Embryonic facial prominence (tissue), 1 donor: ENCODE measurements around the gene CDIP1.

ENCODE experiments used
- DNase-seq: peaks from one replicate; pipeline ENCODE4 v3.0.0-alpha.2; 2016; ENCODE audit errors: extremely low spot score

Gene CDIP1

GRCh38 chr16:4489030-4489429 lies 49.5 kb downstream of the CDIP1 start:
- no peak for DNase-seq

DNA sequence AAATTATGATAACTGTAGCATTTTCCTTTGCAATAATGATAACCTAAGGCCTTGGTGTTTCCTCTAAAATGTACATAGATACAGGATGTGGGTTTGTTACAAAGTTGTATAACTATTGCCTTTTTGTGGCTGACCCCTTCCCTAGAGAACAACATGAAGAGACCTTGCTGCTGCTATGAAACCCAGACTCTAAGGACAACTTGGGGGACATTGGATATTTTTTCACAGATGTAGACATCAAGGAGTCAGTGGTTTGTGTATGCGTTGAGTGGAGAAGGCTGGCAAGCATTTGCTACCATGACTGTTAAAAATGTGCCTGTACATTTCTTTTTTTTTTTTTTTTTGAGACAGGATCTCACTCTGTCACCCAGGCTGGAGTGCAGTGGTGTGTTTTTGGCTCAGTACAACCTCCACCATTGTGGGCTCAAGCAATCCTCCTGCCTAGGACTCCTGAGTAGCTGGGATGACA lies 50.0 kb downstream of the CDIP1 start:
- DNase-seq = no peak

GRCh38 chr16:4487955-4488498 lies 50.5 kb downstream of the CDIP1 start:
- no peak for DNase-seq

- no peak for DNase-seq
These were observed 52.3 kb downstream of the CDIP1 start for GRCh38 chr16:4486126-4486893.

GRCh38 chr16:4481963-4482362 lies 56.6 kb downstream of the CDIP1 start:
- DNase-seq = no peak

DNA sequence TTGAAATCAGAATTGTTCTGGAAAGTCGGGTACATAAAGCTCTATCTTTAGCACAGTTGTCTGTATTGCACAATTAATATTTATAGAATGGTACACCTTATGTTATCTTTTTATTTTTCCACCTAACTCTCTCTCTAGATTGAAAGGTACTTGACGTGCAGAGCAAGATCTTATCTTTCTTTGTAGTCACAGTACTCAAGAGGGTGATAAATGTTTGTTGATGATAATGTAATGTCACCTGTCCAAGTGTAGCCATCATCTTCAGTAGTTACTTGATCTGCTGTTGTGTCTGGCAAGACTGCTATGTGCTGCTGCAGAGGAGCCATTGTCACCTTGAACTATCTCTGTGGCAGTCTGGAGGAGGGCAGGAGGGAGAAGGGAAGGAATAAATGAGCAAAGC lies 57.0 kb downstream of the CDIP1 start:
- DNase-seq = no peak

GRCh38 chr16:4477966-4478365 lies 60.6 kb downstream of the CDIP1 start:
- no peak for DNase-seq

DNA sequence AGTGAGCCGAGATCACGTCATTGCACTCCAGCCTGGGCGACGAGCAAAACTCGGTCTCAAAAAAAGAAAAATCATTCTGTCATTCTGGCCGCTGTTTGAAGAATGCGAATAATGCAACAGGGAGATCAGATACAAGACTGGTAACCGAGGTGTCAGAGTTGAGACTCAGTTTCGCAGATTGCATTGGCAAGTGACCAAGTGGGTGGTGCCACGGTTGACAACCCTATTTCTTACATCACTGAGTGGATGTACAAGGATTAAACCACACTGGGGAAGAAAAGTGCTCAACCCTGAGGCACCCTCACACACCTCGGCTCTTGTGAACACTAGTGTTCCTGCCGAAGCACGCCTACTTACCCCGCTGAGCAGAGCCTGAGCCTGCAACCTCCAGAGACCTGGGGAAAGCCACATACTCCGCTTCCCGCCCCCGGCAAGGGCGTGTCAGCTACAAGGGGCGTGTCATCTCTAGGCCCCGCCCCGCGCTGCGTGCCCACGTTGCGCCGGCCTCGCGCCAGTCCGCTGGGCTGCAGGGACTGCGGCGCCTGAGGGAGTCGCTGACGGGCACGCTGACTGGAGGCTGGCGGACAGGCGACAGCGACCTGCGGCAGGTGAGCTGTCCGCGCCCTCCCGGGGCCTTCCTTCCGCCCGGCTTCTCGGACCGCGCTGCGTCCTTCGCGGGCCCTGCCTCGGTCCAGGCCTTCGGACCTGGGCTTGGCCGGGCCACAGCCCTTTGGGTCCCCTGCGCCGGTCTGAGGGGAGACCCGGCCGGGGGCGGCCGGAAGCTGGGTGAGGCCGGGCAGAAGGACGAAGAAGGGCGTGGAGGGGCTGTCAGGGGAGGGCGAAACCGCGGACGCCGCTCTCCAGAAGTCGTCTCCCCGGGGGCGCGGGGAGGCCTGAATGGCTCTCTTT lies 62.4 kb downstream of the CDIP1 start, which contains the start of gene HMOX2:
HMOX2 (plus strand) TSS at position 519 of the 909 bp plus-strand sequence. CDS start 29,127 bp downstream, outside the sequence.
- peak; percentile 72 for DNase-seq

DNA sequence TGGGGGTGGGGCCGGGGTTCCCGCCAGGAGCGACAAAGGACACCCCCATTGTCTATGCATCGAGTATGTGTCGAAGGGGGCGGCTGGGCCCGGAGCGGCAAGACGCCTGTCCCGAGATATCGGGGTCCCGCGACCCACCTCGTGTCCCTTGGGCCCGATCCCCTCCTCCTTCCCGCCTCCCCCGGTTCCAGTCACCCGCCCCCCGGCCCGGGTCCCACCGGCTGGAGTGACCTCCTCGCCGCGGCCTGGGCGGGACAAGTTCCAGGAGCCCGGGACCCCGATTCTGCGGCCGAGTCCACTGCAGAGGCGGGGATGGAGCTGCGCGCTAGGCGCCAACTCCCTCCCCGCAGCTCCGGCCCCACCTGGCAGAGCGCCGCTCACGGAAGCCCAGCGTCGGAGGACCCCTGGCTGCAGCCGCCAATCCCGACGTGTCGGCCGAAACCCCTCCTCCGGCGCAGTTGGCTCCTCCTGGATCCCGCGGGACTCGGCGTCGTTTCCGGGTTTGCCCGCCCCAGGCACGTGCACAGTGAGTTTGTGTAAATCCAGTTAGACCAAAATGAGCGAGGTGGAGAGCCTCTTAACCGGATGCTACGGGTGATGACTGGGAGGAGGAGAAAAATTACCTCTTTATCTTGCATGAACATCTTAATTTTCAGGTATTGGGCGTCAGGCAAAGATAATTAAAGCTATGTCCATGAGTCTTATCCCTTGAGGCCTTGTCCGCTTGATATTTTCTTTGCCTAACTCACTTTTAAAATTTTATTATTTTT lies 64.2 kb downstream of the CDIP1 start, which contains the start of gene NMRAL1:
NMRAL1 (minus strand) TSS at position 434 of the 770 bp plus-strand sequence. CDS start 493 bp downstream, outside the sequence.
- DNase-seq = peak; percentile 85

DNA sequence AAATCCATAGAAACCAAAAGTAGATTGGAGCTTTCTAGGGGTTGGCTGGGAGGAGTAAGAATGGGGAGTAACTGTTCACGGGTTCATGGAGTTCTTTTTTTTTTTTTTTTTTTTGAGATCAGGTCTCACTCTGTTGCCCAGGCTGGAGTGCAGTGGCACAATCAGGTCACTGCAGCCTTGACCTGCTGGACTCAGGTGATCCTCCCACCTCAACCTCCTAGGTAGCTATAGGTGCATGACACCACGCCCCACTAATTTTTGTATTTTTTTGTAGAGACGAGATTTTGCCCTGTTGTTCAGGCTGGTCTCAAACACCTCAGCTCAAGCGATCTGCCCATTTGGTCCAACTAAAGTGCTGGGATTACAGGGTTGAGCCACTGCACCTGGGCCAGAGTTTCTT lies 65.7 kb downstream of the CDIP1 start:
- DNase-seq = no peak

DNA sequence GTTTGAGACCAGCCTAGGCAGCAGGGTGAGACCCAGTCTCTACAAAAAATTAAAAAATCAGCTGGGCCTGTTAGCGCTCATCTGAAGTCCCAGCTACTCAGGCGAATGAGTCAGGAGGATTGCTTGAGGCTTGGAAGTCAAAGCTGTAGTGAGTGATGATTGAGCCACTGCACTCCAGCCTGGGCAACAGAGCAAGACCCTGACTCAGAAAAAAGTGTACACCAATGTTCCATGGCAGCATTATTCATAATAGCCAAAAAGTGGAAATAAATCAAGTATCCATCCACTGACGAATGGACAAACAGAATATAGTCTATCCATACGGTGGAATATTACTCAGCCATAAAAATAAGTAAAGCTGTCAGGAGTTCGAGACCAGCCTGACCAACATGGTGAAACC lies 66.7 kb downstream of the CDIP1 start:
- DNase-seq = no peak

DNA sequence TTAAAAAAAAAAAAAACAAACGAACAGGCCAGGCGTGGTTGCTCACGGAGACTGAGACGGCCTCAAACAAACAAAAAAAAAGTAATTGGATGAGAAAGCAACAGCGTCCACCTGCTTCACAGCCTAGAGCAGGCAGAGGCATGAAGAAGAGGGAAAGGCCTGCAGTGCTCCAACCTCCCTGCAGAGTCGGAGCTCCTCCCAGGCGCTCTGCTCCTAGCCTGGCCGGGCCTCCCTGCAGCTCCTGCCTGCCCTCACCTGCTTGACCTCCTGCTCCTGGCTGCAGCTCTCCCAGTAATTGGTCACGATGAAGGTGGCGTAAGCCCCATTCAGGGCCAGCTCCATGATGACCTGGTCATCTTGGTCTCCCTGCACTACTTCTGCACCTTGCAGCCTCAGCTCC lies 69.6 kb downstream of the CDIP1 start:
- no peak for DNase-seq

DNA sequence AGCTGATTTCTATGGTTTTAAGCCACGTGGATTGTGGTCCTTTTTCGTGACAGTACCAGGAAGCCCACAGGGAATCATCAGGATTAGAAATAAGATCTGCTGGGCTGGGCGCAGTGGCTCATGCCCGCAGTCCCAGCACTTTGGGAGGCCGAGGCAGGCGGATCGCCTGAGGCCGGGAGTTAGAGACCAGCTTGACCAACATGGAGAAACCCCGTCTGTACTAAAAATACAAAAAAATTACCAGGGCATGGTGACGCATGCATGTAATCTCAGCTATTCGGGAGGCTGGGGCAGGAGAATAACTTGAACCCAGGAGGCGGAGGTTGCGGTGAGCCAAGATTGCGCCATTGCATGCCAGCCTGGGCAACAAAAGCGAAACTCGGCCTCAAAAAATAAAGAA lies 70.7 kb downstream of the CDIP1 start:
- no peak for DNase-seq

GRCh38 chr16:4465977-4466779 lies 72.4 kb downstream of the CDIP1 start:
- DNase-seq = no peak

DNA sequence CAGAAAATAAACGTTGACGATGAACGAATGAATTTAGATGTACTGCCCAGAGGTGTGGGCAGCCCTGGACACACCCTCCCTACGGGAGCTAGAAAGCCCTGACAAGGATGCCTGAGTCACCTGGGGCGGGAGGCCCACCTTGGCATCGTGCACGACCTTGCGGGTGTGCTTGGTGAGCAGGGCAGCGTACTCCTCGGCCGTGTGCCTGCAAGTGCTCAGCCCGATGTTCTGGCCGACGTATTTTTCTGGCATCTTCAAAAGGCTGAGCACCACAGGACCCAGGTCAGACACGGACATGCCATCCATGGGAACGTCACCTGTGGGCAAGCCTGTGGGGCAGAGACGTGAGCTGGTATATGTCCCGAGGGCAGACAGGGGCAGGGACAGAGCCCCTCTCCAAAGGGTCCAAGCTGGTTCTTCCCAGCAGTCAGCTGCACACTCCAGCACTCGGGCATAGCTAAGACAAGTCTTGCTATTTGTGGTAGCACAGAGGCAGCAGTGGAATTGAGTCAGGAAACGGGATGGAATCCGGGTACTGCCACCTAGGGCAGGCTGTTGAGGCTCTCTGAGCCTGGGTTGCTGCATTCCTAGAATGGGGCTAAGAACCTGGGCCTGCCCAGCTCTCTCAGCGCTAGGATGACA lies 74.9 kb downstream of the CDIP1 start:
- no peak for DNase-seq

DNA sequence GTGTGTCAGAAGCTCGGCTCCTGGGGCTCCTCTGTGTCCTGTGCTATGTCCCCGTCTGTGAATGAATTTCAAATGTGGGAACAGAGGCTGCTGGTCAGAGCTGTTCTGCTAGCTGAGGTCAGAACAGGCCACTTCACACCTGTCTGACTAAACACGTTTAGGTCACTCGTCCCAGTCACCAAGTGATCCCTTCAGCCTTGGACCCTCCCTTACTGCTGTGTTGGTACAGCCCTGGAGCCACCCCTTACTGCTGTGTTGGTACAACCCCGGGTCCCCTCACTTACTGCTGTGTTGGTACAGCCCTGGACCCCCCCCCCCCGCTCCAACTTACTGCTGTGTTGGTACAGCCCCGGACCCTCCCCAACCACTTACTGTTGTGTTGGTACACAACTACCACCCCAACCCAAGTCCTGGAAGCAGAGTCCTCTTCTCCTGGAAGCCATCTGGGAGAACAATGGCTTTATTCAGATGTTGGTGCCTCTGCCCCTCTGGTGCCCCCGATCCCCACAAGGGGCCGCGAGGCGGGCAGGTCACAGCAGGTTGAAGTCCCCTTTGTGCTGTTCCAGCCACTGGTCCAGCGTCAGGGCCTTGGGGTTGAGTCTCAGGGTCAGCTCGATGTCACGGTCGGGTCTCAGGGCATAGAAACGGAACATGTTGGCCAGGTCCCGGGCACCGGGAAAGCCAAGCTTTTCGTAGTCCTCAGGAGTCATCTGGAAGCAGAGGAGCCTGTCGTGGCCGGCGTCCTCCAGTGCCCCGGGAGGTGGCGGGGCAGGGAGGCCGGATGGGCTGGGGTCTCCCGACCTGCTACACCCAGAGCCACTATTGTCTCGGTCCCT lies 77.1 kb downstream of the CDIP1 start:
- DNase-seq = no peak

- no peak for DNase-seq
These were observed 77.7 kb downstream of the CDIP1 start for GRCh38 chr16:4460936-4461249.
